Measurements from ENCODE around the gene G6PC2.
"Not testable (repeated sequence)": the region's sequence is repeated elsewhere in the genome, so short reads cannot be mapped to it uniquely, and the experiment has no call there.

Gene G6PC2

GRCh38 chr2:168907940-168908662 lies 7.0 kb downstream of the G6PC2 start:
- DNase-seq = no peak

- DNase-seq = peak; percentile 82
Observed at GRCh38 chr2:168910330-168910729, 9.2 kb downstream of the G6PC2 start.

GRCh38 chr2:168912466-168912865 lies 11.4 kb downstream of the G6PC2 start:
- no peak for DNase-seq

GRCh38 chr2:168912901-168913369 lies 11.8 kb downstream of the G6PC2 start:
- peak; percentile 59 for DNase-seq

GRCh38 chr2:168913495-168913894 lies 12.4 kb downstream of the G6PC2 start:
- no peak for DNase-seq

- DNase-seq = peak; percentile 3
Observed at GRCh38 chr2:168915441-168916330, 14.6 kb downstream of the G6PC2 start.

- DNase-seq = no peak
Observed at GRCh38 chr2:168916331-168916675, 15.2 kb downstream of the G6PC2 start.

- no peak for DNase-seq
Observed at GRCh38 chr2:168920504-168921157, 19.5 kb downstream of the G6PC2 start.

GRCh38 chr2:168926621-168927386 lies 25.7 kb downstream of the G6PC2 start:
- DNase-seq = no peak

GRCh38 chr2:168928113-168928831 lies 27.2 kb downstream of the G6PC2 start:
- no peak for DNase-seq

- no peak for DNase-seq
Observed at GRCh38 chr2:168929031-168929430, 27.9 kb downstream of the G6PC2 start.

GRCh38 chr2:168930242-168930641 lies 29.2 kb downstream of the G6PC2 start:
- DNase-seq = no peak

GRCh38 chr2:168932174-168932573 lies 31.1 kb downstream of the G6PC2 start:
- not testable (repeated sequence) for DNase-seq

GRCh38 chr2:168934826-168935225 lies 33.7 kb downstream of the G6PC2 start:
- no peak for DNase-seq

- DNase-seq = no peak
Observed at GRCh38 chr2:168935810-168936581, 34.9 kb downstream of the G6PC2 start.

GRCh38 chr2:168939061-168939460 lies 38.0 kb downstream of the G6PC2 start:
- DNase-seq = no peak

GRCh38 chr2:168939918-168940317 lies 38.8 kb downstream of the G6PC2 start:
- DNase-seq = no peak

- DNase-seq = no peak
Observed at GRCh38 chr2:168941297-168941696, 40.2 kb downstream of the G6PC2 start.

GRCh38 chr2:168944065-168944464 lies 43.0 kb downstream of the G6PC2 start:
- no peak for DNase-seq

GRCh38 chr2:168945508-168945907 lies 44.4 kb downstream of the G6PC2 start:
- DNase-seq = no peak

- DNase-seq = no peak
Observed at GRCh38 chr2:168948621-168949212, 47.6 kb downstream of the G6PC2 start.

Measured in NCI-H524 treated with DMSO at 0.1 percent for 48 hours (cell line).